Measurements from ENCODE around the gene TRIM65.
A peak's percentile ranks its signal among the peaks of the same experiment; 100 is the strongest.

The TRIM65 gene

GRCh38 chr17:75845933-75846691, 50.6 kb downstream of the TRIM65 start:
- H3K4me3 ChIP-seq (ENCODE audit: low read depth in 1 of 2, low read length in 2 of 2): no peak overlapping the region
- peaks cover 13 to 44% of the 10 kb centered on the region in 2 donors for H3K4me1 ChIP-seq (ENCODE audit: control insufficient read depth in 1 of 2, insufficient read depth in 2 of 2, low read length in 2 of 2)

GRCh38 chr17:75845058-75845711, 51.6 kb downstream of the TRIM65 start:
- H3K9me3 ChIP-seq (ENCODE audit: control insufficient read depth in 1 of 2, low read length in 2 of 2): no peaks in the 10 kb centered on the region
- H3K36me3 ChIP-seq (ENCODE audit: control insufficient read depth in 1 of 2, insufficient read depth in 2 of 2, low read length in 2 of 2): peaks cover 28 to 46% of the 10 kb centered on the region in 2 donors
- peaks cover 13 to 36% of the 10 kb centered on the region in 2 donors for H3K4me1 ChIP-seq (ENCODE audit: control insufficient read depth in 1 of 2, insufficient read depth in 2 of 2, low read length in 2 of 2)
- peak overlapping the region; percentile 31 for H3K27ac ChIP-seq (ENCODE audit: low read length)
- no peak overlapping the region for H3K4me3 ChIP-seq (ENCODE audit: low read depth in 1 of 2, low read length in 2 of 2)
- no peaks in the 10 kb centered on the region for H3K27me3 ChIP-seq (ENCODE audit: low read depth, low read length)

More at GRCh38 chr17:75845933-75846691, 50.6 kb downstream of the TRIM65 start:
- no peaks in the 10 kb centered on the region for H3K9me3 ChIP-seq (ENCODE audit: control insufficient read depth in 1 of 2, low read length in 2 of 2)
- no peak overlapping the region for H3K27ac ChIP-seq (ENCODE audit: low read length)
- H3K36me3 ChIP-seq (ENCODE audit: control insufficient read depth in 1 of 2, insufficient read depth in 2 of 2, low read length in 2 of 2): peaks cover 28 to 52% of the 10 kb centered on the region in 2 donors
- no peaks in the 10 kb centered on the region for H3K27me3 ChIP-seq (ENCODE audit: low read depth, low read length)

- Histone ChIP-seq H3K4me1 (ENCODE audit: control insufficient read depth in 1 of 2, insufficient read depth in 2 of 2, low read length in 2 of 2) (peaks cover 13 to 32% of the 10 kb centered on the region in 2 donors), H3K9me3 (ENCODE audit: control insufficient read depth in 1 of 2, low read length in 2 of 2) (no peaks in the 10 kb centered on the region), H3K27me3 (ENCODE audit: low read depth, low read length) (no peaks in the 10 kb centered on the region), H3K36me3 (ENCODE audit: control insufficient read depth in 1 of 2, insufficient read depth in 2 of 2, low read length in 2 of 2) (peaks cover 24 to 47% of the 10 kb centered on the region in 2 donors), H3K4me3 (ENCODE audit: low read depth in 1 of 2, low read length in 2 of 2) (peak overlapping the region; percentile 26 to 30), H3K27ac (ENCODE audit: low read length) (peak overlapping the region; percentile 31)
Observed at GRCh38 chr17:75844530-75845057, 52.2 kb downstream of the TRIM65 start.

GRCh38 chr17:75843577-75844529, 52.9 kb downstream of the TRIM65 start, which contains the start of gene UNC13D:
Gene UNC13D, minus strand, starts transcription at chr17:75844404. Its CDS starts 67 bp downstream, at chr17:75844337.
- peak within 1 kb of the TSS; percentile 26 to 30 for H3K4me3 ChIP-seq (ENCODE audit: low read depth in 1 of 2, low read length in 2 of 2)
- peaks cover 13 to 24% of the 10 kb centered on the region in 2 donors for H3K4me1 ChIP-seq (ENCODE audit: control insufficient read depth in 1 of 2, insufficient read depth in 2 of 2, low read length in 2 of 2)
- peak within 1 kb of the TSS; percentile 51 for H3K27ac ChIP-seq (ENCODE audit: low read length)
- no peaks in the 10 kb centered on the region for H3K9me3 ChIP-seq (ENCODE audit: control insufficient read depth in 1 of 2, low read length in 2 of 2)
- peaks cover 19 to 39% of the 10 kb centered on the region in 2 donors for H3K36me3 ChIP-seq (ENCODE audit: control insufficient read depth in 1 of 2, insufficient read depth in 2 of 2, low read length in 2 of 2)
- H3K27me3 ChIP-seq (ENCODE audit: low read depth, low read length): no peaks in the 10 kb centered on the region

GRCh38 chr17:75842963-75843576, 53.7 kb downstream of the TRIM65 start:
- Histone ChIP-seq H3K27ac (ENCODE audit: low read length) (no peak overlapping the region), H3K9me3 (ENCODE audit: control insufficient read depth in 1 of 2, low read length in 2 of 2) (no peaks in the 10 kb centered on the region), H3K4me1 (ENCODE audit: control insufficient read depth in 1 of 2, insufficient read depth in 2 of 2, low read length in 2 of 2) (peaks cover 13 to 20% of the 10 kb centered on the region in 2 donors), H3K27me3 (ENCODE audit: low read depth, low read length) (no peaks in the 10 kb centered on the region), H3K36me3 (ENCODE audit: control insufficient read depth in 1 of 2, insufficient read depth in 2 of 2, low read length in 2 of 2) (peaks cover 15 to 38% of the 10 kb centered on the region in 2 donors), H3K4me3 (ENCODE audit: low read depth in 1 of 2, low read length in 2 of 2) (peak overlapping the region in 1 of 2 donors; percentile 26)

- Histone ChIP-seq H3K27ac (ENCODE audit: low read length) (no peak overlapping the region), H3K36me3 (ENCODE audit: control insufficient read depth in 1 of 2, insufficient read depth in 2 of 2, low read length in 2 of 2) (peaks cover 10 to 31% of the 10 kb centered on the region in 2 donors), H3K27me3 (ENCODE audit: low read depth, low read length) (no peaks in the 10 kb centered on the region), H3K4me1 (ENCODE audit: control insufficient read depth in 1 of 2, insufficient read depth in 2 of 2, low read length in 2 of 2) (peaks cover 13 to 20% of the 10 kb centered on the region in 2 donors), H3K9me3 (ENCODE audit: control insufficient read depth in 1 of 2, low read length in 2 of 2) (no peaks in the 10 kb centered on the region), H3K4me3 (ENCODE audit: low read depth in 1 of 2, low read length in 2 of 2) (no peak overlapping the region)
Observed at GRCh38 chr17:75842411-75842810, 54.3 kb downstream of the TRIM65 start.

GRCh38 chr17:75840799-75841164, 56.0 kb downstream of the TRIM65 start:
- Histone ChIP-seq H3K27me3 (ENCODE audit: low read depth, low read length) (no peaks in the 10 kb centered on the region), H3K27ac (ENCODE audit: low read length) (no peak overlapping the region), H3K4me3 (ENCODE audit: low read depth in 1 of 2, low read length in 2 of 2) (no peak overlapping the region), H3K9me3 (ENCODE audit: control insufficient read depth in 1 of 2, low read length in 2 of 2) (no peaks in the 10 kb centered on the region), H3K4me1 (ENCODE audit: control insufficient read depth in 1 of 2, insufficient read depth in 2 of 2, low read length in 2 of 2) (peaks cover 8 to 12% of the 10 kb centered on the region in 2 donors), H3K36me3 (ENCODE audit: control insufficient read depth in 1 of 2, insufficient read depth in 2 of 2, low read length in 2 of 2) (peaks cover 0 to 22% of the 10 kb centered on the region in 2 donors)

- Histone ChIP-seq H3K4me1 (ENCODE audit: control insufficient read depth in 1 of 2, insufficient read depth in 2 of 2, low read length in 2 of 2) (peaks cover 4 to 12% of the 10 kb centered on the region in 2 donors), H3K27ac (ENCODE audit: low read length) (no peak overlapping the region), H3K36me3 (ENCODE audit: control insufficient read depth in 1 of 2, insufficient read depth in 2 of 2, low read length in 2 of 2) (peaks cover 0 to 21% of the 10 kb centered on the region in 2 donors), H3K4me3 (ENCODE audit: low read depth in 1 of 2, low read length in 2 of 2) (no peak overlapping the region), H3K9me3 (ENCODE audit: control insufficient read depth in 1 of 2, low read length in 2 of 2) (no peaks in the 10 kb centered on the region), H3K27me3 (ENCODE audit: low read depth, low read length) (no peaks in the 10 kb centered on the region)
Observed at GRCh38 chr17:75839942-75840798, 56.6 kb downstream of the TRIM65 start.

Data from muscle layer of duodenum (tissue), 2 donors.